ENCODE data around the gene FAM185A.
"Not testable (repeated sequence)": the region's sequence is repeated elsewhere in the genome, so short reads cannot be mapped to it uniquely, and the experiment has no call there.

GRCh38 chr7:102791831-102792230, 43.0 kb downstream of the FAM185A start:
- TF ChIP-seq, protein P1, sequence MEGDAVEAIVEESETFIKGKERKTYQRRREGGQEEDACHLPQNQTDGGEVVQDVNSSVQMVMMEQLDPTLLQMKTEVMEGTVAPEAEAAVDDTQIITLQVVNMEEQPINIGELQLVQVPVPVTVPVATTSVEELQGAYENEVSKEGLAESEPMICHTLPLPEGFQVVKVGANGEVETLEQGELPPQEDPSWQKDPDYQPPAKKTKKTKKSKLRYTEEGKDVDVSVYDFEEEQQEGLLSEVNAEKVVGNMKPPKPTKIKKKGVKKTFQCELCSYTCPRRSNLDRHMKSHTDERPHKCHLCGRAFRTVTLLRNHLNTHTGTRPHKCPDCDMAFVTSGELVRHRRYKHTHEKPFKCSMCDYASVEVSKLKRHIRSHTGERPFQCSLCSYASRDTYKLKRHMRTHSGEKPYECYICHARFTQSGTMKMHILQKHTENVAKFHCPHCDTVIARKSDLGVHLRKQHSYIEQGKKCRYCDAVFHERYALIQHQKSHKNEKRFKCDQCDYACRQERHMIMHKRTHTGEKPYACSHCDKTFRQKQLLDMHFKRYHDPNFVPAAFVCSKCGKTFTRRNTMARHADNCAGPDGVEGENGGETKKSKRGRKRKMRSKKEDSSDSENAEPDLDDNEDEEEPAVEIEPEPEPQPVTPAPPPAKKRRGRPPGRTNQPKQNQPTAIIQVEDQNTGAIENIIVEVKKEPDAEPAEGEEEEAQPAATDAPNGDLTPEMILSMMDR (conservative IDR thresholded peaks at IDR 0.05; ENCODE audit: low read depth, low read length), result not testable (repeated sequence)
- TF ChIP-seq MAFK (IDR thresholded peaks at IDR 0.05; ENCODE audit: low read depth, low read length); CEBPB (IDR thresholded peaks at IDR 0.05; ENCODE audit: low read depth, low read length); RCOR1 (IDR thresholded peaks at IDR 0.05; ENCODE audit: insufficient replicate concordance, low read length): not testable (repeated sequence)
